GM10248 (cell line): ENCODE results near the gene HAPLN2.

Source experiments
- CTCF ChIA-PET: fragments of 300-600 bp; sonication (Branson Sonifier 250); formaldehyde crosslinking; extraction: SDS; loops from one replicate; lab custom pipeline; 2021; ENCODE audit warnings: antibody characterized with exemption; lab: Yijun Ruan, JAX
- POLR2A ChIA-PET: fragments of 350-650 bp; sonication (Branson Sonifier 250); formaldehyde crosslinking; extraction: SDS; loops from one replicate; lab custom pipeline; 2020; ENCODE audit warnings: antibody characterized with exemption; lab: Yijun Ruan, JAX
- DNase-seq: peaks from one replicate; pipeline ENCODE4 v3.0.0; 2012; ENCODE audit errors: extremely low spot score
- TF ChIP-seq, protein P1 (sequence below): IDR thresholded peaks from 2 replicates; pipeline ENCODE4 v1.5.1; 2012; ENCODE audit warnings: mild to moderate bottlenecking, low read depth; ENCODE audit errors: extremely low read depth, missing control alignments, control extremely low read depth

Gene HAPLN2

GRCh38 chr1:156618853-156619581 is at the start of gene HAPLN2:
TSS of gene HAPLN2 (plus strand) at chr1:156619415. CDS start at chr1:156623491, 4,076 bp downstream.
- TF ChIP-seq, protein P1, sequence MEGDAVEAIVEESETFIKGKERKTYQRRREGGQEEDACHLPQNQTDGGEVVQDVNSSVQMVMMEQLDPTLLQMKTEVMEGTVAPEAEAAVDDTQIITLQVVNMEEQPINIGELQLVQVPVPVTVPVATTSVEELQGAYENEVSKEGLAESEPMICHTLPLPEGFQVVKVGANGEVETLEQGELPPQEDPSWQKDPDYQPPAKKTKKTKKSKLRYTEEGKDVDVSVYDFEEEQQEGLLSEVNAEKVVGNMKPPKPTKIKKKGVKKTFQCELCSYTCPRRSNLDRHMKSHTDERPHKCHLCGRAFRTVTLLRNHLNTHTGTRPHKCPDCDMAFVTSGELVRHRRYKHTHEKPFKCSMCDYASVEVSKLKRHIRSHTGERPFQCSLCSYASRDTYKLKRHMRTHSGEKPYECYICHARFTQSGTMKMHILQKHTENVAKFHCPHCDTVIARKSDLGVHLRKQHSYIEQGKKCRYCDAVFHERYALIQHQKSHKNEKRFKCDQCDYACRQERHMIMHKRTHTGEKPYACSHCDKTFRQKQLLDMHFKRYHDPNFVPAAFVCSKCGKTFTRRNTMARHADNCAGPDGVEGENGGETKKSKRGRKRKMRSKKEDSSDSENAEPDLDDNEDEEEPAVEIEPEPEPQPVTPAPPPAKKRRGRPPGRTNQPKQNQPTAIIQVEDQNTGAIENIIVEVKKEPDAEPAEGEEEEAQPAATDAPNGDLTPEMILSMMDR, result peak; percentile 45
- POLR2A ChIA-PET, result no interaction called here
- CTCF ChIA-PET, result interaction anchor here (1.3 to 17.0 kb wide), 6 partner anchors 9 to 108 kb away, joined by 3 to 305 read pairs (median 10); partner anchors contain the start of genes CRABP2 and GPATCH4
- peak; percentile 27 for DNase-seq

GRCh38 chr1:156571261-156571852 is 47.9 kb upstream of the HAPLN2 start:
- POLR2A ChIA-PET, result no interaction called here
- TF ChIP-seq, protein P1, result no peak
- CTCF ChIA-PET, result interaction anchor here (0.7 to 1.5 kb wide), 12 partner anchors 15 to 135 kb away, joined by 3 to 4 read pairs (median 3); partner anchors contain the start of genes CRABP2 and GPATCH4
- no peak for DNase-seq

- TF ChIP-seq, protein P1, result no peak
- peak; percentile 93 for DNase-seq
- POLR2A ChIA-PET, result no interaction called here
- CTCF ChIA-PET, result interaction anchor here (0.7 to 1.5 kb wide), 6 partner anchors 17 to 92 kb away, joined by 3 to 4 read pairs (median 4); partner anchors contain the start of gene GPATCH4
Observed at GRCh38 chr1:156571919-156572662, 47.1 kb upstream of the HAPLN2 start, which contains the start of gene IQGAP3. TSS of gene IQGAP3 (minus strand) at chr1:156572565. CDS start at chr1:156572529, 36 bp downstream.

DNA sequence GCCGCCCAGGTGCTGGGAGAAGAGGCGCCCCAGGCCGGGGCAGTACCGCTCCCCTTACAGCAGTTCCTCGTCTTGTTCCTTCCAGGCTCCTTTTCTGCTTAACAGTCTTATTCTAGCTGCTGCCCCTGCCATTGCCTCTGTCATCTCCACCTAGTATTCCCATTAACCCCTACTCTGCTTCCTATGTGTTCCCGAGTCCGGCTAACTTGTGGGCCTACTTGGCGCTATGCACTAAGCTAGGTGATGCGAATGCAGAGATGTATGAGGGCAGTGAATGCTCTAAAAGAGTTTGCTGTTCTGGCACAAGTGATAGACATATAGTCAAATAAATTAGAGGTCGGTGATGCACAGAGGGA is 46.6 kb upstream of the HAPLN2 start:
- TF ChIP-seq, protein P1, result no peak
- no peak for DNase-seq
- ChIA-PET POLR2A (no interaction called here), CTCF (interaction anchor here (1.3 kb wide), 1 partner anchor 36 kb away, joined by 4 read pairs; no protein-coding TSS in a partner anchor)

DNA sequence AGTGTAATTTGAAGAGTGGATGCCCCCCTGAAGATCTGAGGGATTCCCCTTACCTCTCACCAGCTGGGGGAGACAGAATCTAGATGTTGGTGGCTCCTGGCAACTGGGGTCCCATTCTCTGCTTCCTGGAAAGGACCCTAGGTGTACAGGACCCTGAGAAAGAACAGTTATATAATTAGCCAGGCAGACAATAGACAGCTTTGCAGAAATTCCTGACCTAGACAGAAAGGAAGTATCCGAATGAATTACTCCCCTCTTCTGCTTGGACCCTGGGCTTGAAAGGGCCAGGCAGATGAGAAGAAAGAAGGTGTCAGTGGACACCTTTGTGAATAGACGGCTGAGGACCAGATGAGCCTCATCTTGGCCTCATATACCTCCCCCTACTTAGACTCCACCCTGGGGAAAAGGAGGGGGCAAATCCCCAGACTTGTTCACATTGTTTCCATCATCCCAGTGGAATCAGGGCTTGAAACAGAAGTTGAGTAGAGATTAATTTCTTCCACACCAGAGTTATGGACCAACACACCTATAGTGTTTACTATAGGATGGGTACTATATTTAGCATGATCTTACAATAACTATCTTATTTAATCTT is 45.1 kb upstream of the HAPLN2 start:
- no peak for DNase-seq
- ChIA-PET CTCF (interaction anchor here (1.0 to 1.6 kb wide), 3 partner anchors 23 to 94 kb away, joined by 3 to 4 read pairs (median 4); no protein-coding TSS in a partner anchor), POLR2A (interaction anchor here (0.6 to 0.8 kb wide), 2 partner anchors 17 to 53 kb away, joined by 3 to 6 read pairs; partner anchors contain the start of gene NAXE)
- TF ChIP-seq, protein P1, result no peak
